Hematopoietic multipotent progenitor cell treated with erythropoietin and hydrocortisone succinate and interleukin-3 and kit ligand, for 15 days (in vitro differentiated cells): ENCODE measurements around the gene NEDD4L.
"Not testable (repeated sequence)": the region's sequence is repeated elsewhere in the genome, so short reads cannot be mapped to it uniquely, and the experiment has no call there.

Source experiments
- DNase-seq: peaks from one replicate; pipeline ENCODE4 v3.0.0-alpha.2; 2015; ENCODE audit warnings: low spot score

The NEDD4L gene

DNA sequence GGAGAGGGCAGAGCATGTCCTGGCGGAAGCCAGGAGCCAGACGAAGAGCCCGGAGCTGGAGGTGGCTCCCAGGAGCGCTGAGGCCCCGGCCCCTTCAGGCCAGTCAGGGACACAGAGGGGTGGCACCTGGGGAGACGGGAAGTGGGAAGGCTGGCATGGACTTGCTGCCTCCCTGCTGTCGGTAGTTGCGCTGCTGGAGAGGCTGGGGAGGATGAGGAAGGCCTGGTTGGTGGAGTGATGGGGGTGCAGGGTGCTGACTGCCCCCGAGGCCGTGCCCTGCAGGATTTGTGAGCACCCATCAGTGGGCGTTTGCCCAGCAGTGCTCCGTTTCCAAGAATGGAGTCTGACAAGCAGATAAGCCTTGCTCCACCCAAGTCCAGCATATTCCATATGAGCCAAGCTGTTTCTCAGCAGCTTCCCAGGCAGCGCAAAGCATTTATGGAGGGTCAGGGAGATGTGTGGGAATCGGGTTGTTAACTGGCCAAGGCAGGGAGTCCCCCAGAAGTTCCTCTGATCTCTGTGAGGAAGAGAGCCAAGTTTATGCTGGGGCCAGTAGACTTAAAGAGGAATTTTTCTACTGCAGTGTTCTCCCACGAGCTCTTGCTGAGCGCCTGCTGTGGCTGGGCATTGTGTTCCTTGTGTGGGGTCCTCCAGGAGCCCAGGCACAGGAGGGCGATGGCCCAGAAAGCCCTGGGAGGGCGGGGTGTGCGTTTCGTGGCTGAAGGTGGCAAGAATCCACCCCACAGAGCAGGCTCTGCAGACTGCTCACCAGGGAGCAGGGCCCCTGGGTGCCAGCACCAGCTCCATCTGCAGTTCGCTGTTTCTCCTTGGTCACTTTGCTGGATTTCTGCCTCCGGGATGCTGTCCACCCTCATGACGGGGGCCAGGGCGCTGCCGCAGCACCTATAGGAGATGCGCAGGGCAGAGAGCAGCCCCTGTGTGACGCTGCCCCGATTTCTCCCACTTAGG lies 334.7 kb downstream of the NEDD4L start:
- DNase-seq = no peak

DNA sequence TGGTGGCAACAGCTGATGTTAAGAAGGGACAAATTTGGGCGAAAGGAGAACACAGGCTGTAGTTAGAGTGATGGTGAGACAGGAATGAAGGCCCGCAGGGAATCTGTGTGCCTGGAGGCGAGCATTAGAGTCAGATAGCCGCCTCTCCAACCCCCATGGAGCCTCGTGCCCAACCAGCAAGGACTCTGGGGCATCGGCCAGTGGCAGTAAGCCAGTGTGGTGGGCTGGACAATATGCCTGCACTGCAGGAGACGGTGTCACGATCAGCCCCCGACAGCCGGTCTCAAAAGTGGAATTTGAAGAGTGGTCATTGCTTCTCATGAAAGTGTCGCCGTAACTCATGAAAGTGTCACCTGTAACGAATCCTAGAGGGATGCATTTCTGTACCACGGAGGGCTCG lies 335.4 kb downstream of the NEDD4L start:
- DNase-seq = no peak

DNA sequence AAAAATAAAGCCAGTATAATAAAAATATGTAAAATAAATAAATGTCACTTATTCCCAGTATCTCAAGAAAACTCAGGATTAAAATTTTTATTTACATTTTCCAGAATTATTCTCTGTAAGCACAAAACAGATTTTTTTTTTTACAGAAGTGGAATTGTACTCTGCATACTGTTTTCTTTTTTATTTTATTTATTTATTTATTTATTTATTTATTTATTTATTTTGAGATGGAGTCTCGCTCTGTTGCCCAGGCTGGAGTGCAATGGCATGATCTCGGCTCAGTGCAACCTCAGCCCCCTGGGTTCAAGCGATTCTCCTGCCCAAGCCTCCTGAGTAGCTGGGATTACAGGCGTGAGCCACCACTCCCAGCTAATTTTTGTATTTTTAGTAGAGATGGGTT lies 336.1 kb downstream of the NEDD4L start:
- DNase-seq = not testable (repeated sequence)

DNA sequence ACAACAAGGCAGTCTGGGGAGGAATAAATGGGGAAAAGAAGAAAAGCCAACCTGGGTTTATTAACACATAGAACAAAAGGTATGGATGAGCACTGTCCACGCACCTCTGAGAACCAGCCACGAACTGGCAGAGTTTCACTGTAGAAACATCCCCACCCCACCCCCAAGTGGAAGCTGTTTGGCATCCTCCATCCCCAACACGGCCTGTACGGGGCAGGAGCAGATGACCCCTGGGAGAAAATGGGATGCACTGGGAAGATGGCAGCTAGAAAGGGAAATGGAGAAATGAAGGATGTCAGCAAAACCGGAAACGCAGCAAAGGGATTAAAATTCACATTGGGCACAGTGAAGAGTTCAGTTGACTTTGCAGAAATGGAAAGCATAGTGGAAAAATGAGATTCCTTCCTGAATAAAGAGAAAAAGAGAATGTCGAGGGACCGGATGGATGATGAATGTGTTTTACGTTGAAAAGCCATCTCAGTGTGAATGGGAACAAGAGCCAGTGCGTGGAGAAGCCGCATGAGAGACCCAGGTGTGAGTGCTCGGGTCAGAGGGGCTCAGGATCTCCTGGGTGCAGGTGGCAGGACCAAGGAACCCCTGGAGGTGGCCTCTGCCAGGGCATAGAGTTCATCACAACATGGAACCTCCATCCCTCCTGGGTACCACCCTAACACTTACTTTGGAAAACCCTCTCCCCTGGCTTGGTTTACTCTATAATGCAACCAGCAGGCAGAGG lies 337.8 kb downstream of the NEDD4L start:
- no peak for DNase-seq

DNA sequence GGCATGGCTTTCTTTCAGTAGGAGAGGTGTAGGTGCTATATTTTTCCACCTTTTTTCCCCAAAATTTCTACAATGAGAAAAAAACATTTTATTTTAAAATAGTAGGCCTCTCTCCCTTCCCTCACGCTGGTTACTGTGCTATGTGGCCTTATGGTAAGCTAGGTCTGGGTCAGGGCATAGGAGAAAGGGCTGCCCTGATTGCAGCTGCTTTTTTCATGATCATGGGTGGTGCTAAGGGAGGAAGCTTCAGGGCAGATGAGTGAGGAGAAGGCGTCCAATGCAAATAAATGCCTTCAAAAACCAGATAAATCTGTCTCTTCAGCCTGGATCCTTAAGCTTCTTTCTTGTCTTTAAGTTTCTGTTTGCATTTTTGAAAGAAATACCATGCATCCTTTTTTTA lies 338.4 kb downstream of the NEDD4L start:
- no peak for DNase-seq

DNA sequence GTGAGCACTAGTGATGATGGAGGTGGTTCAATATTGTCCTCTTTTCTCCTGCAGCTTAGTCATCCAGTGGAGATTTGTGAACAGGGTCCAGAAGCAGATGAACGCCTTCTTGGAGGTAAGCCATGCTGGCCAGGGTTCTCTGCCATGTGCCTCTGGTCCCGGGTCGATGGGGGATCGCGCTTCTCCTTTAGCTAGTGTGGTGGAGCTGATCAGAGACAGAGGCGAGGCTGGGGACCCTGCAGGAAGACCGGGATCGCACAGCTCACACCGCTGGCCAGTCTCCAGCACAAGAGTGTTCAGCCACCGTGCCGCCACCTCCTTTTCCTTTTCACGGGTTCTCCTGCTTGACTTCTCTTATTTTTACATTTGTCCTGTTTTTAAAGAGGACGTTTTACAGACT lies 341.4 kb downstream of the NEDD4L start:
- DNase-seq = no peak

DNA sequence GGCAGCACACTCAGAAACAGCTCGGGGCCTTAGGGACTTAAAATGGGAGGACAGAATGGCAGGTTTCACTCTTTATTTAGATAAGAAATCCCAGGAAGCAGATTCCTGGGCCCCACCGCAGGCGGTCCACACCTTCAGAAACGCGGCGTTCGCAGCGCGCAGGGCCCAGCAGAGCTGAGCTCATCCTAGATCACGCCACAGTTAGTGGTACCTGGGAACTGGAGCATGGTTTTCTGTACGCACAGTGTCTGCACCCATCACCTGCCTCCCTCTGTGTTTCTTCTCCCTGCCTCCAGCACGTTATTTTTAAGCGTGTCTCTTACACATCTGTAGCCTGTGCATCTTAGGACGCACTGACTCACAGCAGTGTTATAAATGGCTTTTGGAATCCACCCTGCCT lies 342.8 kb downstream of the NEDD4L start:
- no peak for DNase-seq

DNA sequence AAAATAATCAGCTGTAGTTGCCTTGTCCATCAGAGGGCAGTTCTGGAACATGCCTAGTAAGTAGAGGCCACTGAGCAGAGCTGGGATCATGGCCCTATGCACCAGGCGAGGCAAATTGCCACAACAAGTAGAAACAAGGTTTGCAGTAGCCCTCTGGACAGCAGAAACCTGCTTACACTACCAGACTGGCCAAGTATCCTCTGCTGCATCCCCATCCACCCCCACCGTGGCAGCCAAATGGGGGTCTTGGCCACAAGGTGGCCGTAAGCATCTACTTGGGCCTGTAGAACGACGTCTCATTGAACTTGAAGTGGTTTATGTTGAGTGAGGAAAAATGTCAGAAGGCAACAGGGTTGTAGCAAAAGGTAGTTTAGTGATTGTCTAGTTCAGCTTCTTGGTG lies 343.7 kb downstream of the NEDD4L start:
- DNase-seq = no peak

DNA sequence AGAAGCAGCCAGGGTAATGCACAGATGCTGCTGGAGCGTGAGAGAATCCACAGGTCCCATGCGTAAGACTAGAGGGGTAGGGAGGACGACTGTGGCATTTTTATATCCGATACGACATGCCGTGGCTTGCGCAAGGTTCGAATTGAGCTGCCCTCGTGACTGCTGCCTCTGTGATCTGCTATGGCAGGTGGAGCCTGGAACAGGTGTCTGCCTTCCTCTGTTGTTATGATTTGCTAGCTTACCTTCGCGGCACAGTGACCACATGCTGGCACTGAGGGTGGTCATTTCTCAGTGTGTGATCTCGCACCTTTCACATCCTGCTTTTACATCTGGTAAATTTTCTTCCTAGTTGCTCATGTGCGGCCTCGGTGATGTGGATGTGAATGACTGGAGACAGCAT lies 344.7 kb downstream of the NEDD4L start:
- DNase-seq = no peak

DNA sequence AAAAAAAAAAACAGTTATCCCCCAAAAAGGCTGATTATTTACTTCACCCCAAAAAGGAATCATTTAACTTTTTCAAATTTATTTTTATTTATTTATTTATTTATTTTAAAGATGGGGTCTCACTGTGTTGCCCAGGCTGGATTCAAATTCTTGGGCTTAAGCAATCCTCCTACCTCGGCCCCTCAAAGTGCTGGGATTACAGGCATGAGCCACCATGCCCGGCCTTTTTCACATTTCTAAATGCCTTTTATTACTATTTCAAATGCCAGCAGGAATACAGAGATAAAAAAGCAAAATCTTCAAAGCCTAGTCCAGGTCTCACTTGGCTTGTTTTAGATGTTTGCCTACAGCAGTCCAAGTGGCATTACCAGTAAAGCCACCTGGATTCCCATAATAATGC lies 345.7 kb downstream of the NEDD4L start:
- DNase-seq = no peak

DNA sequence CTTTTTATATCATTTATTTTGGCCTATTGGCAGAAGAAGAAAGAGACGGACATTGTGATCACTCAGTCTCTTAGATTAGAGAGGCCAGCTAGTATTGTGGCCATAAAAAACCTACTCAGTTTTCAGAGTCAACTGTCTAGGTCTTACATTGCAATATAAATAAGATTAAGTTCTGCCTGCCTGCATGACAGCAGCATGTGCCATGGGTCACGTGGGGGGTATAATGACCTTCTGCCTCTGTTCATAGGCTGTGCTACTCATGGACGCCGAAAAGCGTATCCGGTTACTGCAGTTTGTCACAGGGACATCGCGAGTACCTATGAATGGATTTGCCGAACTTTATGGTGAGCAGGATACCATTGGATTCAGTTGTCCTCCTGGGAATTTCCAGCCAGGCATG lies 346.4 kb downstream of the NEDD4L start:
- no peak for DNase-seq

DNA sequence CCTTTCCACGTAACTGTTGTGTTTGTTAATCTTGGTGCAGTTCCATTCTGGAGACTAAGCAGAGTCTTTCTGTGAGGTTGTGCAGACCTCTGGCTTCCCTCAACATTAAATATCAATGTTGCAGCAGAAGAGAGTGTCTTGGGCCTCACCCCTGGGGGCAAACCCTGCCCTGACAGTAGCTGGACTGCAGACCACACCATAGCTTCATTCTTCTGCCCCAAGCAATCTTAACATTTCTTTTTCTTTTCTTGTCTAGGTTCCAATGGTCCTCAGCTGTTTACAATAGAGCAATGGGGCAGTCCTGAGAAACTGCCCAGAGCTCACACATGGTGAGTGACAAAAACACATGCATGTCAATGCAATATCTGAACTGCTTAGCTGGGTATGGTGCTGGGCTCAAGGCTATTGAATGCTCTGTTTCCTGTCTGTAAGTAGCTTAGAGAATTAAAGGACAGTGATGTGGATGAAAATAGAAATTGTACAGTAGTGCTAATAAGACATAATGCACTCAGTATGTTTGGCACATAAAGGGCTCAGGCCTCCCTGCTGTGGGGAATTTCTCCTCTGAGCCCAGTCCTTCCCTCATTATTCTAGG lies 347.3 kb downstream of the NEDD4L start:
- no peak for DNase-seq

DNA sequence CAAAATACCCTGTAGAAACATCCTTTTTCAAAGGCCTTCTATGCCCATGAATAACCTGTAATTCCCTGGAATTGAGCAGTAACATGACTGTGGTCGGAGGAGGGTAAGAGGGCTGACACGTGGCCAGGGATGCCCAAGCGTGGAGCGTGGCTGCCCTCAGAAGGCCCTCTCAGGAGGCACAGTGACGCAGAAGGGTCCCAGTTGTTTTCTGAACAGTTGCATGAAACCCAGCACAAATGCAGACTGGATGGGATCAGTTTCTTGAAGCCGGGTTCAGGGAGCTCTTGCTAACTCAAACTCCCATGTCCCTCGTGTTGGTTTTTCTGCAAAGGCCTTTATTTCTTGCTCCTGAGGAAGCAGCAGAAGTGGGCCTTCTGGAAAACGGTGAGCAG lies 347.9 kb downstream of the NEDD4L start:
- no peak for DNase-seq

DNA sequence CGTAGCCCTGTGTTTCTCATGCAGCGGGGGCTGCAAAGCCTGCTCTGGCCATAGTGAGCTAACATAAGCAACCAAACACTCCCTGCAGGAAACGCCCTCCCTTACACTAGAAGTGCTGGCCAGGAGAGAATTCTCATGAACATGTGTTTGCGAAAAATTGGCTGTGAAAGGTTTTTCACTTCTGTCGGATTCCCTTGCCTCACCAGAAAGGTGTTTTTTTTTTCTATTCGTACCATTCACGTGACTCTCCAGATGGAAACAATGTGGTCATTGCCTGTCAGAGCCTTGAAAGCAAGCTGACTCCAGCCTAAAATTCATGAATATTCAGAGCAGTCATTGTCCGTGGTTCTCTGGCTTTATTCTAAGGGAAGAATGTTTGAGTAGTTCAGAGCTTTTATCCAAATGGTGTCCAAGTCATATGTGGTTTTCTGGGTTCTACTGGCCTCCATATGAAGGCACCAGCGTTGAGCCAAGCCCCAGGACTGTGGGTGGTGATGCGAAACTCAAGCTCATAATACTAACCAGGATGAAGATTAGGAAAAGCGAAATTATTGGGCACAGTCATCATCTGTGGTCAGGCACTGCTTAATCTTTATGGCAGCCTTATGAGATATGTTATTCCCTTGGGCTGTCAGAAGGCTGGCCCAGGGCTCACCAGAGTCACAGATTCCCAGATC lies 348.4 kb downstream of the NEDD4L start:
- DNase-seq = no peak

DNA sequence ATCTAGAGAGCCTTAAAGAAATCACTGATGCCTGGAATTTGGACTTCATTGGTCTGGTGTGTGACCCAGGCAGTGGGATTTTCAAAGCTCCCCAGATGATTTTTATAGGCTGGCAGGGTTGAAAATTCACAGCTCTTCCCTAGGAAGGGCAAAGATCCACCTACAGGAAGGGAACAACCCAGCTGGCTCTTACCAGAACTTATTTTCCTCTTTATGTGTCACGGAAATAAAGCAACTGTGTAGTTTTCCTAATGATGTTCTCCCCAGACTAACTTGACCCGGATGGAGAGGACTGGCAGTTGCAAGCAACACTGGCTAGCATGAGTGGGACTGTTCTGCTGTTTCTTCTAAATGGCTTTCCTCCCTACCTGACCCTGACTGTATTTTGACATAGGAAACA lies 349.3 kb downstream of the NEDD4L start:
- DNase-seq = no peak

DNA sequence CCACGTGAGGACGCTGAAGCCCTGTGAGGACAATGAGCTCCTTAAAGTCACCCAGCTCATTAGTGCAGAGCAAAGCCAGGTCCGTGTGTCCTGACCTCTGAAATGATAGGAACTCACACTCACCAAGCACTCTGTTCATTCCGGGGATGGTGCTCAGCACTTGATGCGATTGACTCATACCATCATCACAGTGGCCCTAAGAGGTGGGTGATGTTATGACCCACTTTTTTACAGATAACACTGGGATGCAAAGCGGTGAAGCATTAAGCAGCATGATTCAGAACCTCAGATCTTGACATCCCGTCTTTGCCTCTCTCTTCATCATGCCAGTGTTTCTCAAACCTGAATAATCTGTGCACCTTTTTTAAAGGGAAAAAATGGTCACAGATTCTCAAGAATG lies 350.0 kb downstream of the NEDD4L start:
- no peak for DNase-seq

DNA sequence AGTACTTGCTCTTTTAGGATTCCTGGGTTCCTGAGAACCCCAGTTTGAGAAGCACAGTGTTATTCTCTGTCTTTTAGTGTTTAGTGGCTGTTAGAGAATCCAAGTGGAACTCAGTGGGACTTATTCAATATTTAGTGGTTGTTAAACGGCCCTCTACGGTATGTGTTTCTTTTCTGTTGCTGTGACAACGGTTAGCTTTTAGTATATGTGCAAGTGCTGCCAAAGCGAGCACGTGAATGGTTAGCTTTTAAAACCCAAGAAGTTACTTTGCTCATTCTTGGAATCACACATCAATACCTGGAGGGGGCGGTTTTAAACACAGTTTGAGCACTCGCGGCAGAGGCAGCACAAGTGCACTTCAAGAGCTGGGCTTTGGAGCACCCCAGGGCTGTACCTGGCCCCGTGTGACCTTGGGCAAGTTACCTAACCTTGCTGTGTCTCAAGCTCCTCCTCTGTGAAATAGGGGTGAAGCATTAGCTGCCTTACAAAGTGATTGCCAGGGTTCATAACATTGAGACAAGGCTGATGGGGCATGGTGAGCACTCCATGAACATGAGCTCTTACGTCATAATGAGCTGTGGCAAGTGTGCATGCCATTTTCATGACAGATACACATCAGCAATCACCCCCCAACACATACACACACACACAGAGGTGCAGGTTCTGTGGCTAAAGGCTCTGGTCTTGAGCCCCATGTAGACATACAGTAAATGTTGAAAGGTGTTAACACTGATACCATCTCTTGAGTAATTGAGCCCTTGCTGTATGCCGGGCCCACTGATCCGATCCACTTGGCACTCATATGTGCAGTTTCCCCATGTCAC lies 350.8 kb downstream of the NEDD4L start:
- no peak for DNase-seq

DNA sequence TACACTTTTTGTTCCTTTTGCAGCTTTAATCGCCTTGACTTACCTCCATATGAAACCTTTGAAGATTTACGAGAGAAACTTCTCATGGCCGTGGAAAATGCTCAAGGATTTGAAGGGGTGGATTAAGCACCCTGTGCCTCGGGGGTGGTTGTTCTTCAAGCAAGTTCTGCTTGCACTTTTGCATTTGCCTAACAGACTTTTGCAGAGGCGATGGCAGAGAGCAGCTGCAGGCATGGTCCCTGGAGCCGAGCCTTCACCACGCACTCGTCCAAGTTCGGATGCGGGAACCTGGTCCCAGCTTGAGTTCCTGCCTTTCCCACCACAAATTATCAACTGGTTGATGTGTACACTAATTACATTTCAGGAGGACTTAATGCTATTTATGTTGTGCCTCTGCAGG lies 352.1 kb downstream of the NEDD4L start:
- no peak for DNase-seq

DNA sequence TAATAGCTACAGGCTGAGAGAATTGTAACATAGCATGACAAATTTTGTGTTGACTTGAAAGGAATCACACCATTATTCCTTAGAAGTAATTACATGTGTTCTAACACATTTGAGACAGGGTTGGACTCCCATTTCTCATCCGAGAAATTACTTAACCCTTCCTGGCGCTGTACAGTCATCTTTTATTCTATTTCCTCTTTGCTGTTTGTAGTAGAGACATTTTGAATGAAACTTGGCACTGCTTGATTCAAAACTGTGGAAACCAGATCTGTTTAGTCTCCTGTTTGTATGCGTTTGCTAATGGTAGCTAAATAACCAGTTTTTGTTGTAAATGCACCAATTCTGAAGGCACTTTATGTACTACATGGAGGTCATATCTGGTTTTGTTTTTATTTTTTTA lies 352.9 kb downstream of the NEDD4L start:
- DNase-seq = no peak

DNA sequence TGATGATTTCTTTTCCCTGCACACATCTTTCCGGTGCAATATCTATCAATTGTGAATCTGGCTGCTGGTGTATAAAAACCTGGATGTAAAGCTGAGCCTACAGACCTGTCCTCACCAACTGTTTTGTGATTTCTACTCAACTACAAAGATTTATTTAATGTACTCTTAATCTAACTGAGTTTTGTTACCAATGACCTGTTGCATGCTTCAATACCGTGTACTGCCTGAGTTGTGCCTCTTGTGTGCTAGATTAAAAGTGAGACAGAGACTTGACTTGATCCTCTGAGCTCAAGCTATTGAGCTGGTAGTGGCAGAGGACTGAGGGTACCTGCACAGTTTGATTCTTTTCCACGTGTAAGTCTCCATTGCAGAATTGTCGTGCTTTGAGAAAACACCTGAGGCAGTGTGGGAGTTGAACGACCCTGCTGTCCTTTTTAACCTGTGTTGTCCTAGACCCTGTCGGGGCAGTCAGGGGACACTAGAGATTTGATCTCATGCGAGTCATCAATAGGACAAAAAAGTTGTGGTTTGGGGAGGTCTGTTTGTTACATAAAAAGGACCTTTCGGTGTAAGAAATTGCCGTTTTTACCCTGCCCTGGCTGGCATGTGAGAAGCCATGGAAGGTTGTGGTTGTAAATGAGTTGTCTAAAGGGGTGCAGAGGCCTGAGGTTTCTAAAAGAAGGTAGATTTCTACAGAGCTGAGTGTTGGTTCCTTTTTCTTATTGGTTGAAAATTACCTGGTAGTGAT lies 353.5 kb downstream of the NEDD4L start:
- no peak for DNase-seq
